Nephron progenitor cell (in vitro differentiated cells): ENCODE results near the gene TBC1D20.

Experiments used
- DNase-seq: peaks from one replicate; pipeline ENCODE4 v3.0.0; 2021
- H3K27ac Mint-ChIP-seq: 2 replicates; pipeline ENCODE4 v1.8.0; 2021; ENCODE audit warnings: mild to moderate bottlenecking, moderate library complexity, mixed read lengths
- H3K27me3 Mint-ChIP-seq: 2 replicates; pipeline ENCODE4 v1.8.0; 2021; ENCODE audit warnings: mild to moderate bottlenecking, low read depth, mixed read lengths; ENCODE audit not compliant: poor library complexity
- H3K36me3 Mint-ChIP-seq: 2 replicates; pipeline ENCODE4 v1.8.0; 2021; ENCODE audit warnings: low read depth, mixed read lengths
- H3K4me1 Mint-ChIP-seq: 2 replicates; pipeline ENCODE4 v1.8.0; 2021; ENCODE audit warnings: mixed read lengths
- H3K4me3 Mint-ChIP-seq: 2 replicates; pipeline ENCODE4 v1.8.0; 2021; ENCODE audit warnings: mild to moderate bottlenecking, moderate library complexity, mixed read lengths
- H3K9me3 Mint-ChIP-seq: 2 replicates; pipeline ENCODE4 v1.8.0; 2021; ENCODE audit warnings: mild to moderate bottlenecking, moderate library complexity, mixed read lengths
- TF ChIP-seq, protein P1 (sequence below): fragments of 200-600 bp; sonication (generic); IDR thresholded peaks from 2 replicates; pipeline ENCODE4 v1.5.0; 2021; ENCODE audit warnings: antibody characterized with exemption

The TBC1D20 gene

DNA sequence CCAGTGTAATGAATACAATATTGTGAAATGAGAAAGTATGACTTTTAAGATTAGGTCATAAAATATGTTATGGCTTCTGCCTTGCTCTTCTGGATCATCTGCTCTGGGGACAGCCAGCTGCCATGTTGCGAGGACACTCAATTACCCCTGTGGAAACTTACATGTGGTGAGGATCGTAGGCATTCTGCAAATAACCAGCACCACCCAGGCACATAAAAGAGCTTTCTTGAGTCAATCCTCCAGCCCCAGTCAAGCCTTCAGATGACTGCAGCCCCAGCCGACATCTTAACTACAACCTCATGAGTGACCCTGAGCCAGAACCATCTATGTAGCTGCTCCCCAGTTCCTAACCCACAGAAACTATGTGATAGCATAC lies 58.8 kb downstream of the TBC1D20 start:
- TF ChIP-seq, protein P1, sequence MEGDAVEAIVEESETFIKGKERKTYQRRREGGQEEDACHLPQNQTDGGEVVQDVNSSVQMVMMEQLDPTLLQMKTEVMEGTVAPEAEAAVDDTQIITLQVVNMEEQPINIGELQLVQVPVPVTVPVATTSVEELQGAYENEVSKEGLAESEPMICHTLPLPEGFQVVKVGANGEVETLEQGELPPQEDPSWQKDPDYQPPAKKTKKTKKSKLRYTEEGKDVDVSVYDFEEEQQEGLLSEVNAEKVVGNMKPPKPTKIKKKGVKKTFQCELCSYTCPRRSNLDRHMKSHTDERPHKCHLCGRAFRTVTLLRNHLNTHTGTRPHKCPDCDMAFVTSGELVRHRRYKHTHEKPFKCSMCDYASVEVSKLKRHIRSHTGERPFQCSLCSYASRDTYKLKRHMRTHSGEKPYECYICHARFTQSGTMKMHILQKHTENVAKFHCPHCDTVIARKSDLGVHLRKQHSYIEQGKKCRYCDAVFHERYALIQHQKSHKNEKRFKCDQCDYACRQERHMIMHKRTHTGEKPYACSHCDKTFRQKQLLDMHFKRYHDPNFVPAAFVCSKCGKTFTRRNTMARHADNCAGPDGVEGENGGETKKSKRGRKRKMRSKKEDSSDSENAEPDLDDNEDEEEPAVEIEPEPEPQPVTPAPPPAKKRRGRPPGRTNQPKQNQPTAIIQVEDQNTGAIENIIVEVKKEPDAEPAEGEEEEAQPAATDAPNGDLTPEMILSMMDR = no peak
- Mint-ChIP-seq H3K4me1 (peaks cover 22% of the 10 kb centered on the region), H3K9me3 (peaks cover 17% of the 10 kb centered on the region), H3K4me3 (no peak overlapping the region), H3K27me3 (peaks cover 17% of the 10 kb centered on the region), H3K36me3 (no peaks in the 10 kb centered on the region), H3K27ac (no peak overlapping the region)
- DNase-seq = no peak

DNA sequence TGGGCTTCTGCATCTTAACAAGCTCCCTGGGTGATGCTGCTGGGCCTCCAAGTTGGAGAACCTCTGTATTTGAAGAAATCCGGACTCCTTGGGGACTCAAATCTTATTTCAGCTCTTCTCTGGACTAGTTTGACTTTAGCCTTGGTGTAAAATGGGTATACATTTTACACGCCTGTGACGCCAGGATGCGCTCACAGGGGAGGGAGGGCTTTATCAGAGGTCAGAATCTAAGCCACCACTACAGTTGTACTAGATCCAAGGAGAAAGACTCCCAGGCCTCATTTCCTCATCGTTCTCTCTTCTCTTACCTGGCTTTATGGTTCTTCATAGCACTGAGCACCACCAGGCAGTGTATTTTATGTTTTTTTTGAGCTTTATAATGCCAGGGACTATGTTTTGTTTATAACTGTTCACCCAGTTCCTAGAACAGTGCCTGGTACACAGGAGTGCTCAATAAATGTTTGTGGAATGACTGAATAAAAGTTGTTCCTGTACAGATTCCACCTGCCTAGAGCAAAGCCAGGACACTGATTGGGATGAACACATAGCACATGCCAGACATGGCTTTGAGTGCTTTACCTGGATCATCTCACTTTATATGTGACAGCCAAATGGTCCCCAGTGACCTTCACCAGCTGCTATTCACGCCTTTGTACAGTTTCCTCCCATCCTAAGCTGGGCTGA lies 59.3 kb downstream of the TBC1D20 start:
- H3K4me3 Mint-ChIP-seq = no peak overlapping the region

DNA sequence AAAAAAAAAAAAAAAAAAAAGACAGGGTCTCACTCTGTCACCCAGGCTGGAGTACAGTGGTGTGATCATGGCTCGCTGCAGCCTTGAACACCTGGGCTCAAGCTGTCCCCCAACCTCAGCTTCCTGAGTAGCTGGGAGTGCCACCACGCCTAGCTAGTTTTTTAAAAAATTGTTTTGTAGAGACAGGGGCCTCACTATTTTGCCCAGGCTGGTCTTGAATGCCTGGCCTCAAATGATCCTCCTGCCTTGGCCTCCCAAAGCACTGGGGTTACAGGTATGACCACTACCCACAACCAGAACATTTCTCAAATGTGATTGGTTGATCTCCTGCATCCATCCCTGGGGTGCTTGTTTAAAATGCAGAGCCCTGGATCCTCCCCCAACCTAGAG lies 59.8 kb downstream of the TBC1D20 start:
- DNase-seq = no peak
- Mint-ChIP-seq H3K4me3 (no peak overlapping the region), H3K36me3 (peaks cover 2% of the 10 kb centered on the region), H3K27me3 (peaks cover 17% of the 10 kb centered on the region), H3K27ac (no peak overlapping the region), H3K9me3 (peaks cover 17% of the 10 kb centered on the region), H3K4me1 (peaks cover 21% of the 10 kb centered on the region)
- TF ChIP-seq, protein P1 = no peak

More for the DNA sequence above, 59.3 kb downstream of the TBC1D20 start:
- Mint-ChIP-seq H3K27ac (no peak overlapping the region), H3K36me3 (no peaks in the 10 kb centered on the region), H3K4me1 (peaks cover 22% of the 10 kb centered on the region), H3K9me3 (peaks cover 17% of the 10 kb centered on the region), H3K27me3 (peaks cover 17% of the 10 kb centered on the region)
- TF ChIP-seq, protein P1 = no peak
- DNase-seq = no peak

DNA sequence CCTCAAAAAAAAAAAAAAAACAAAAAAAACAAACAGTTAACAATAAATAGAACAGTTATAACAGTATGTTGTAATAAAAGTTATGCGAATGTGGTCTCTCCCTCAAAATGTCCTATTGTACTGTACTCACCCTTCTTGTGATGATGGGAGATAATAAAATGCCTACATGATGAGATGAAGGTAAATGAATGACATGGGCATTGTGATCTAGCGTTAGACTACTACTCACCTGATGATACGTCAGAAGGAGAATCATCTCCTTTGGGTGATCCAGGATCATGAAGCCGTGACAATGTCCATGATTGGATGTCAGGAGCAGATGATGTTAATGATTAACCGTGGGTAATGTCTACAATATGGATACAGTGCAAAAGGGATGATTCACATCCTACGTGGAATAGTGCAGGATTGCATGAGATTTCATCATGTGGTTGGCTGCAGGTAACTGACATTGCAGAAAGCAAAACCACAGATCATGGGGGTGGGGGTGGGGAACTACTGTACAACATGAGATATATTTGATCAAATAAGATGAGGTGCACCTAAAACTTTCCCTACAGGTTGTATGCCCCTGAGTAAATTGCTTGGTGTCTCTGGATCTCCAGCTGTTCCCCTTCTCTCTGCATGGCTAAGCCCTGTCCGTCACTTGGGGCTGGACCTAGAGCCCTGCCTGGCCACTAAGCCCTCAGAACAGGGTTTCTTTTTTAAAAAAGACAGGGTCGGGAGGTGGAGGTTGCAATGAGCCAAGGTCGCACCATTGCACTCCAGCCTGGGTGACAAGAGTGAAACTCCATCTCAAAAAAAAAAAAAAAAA lies 60.4 kb downstream of the TBC1D20 start:
- no peak for DNase-seq
- Mint-ChIP-seq H3K27me3 (peaks cover 17% of the 10 kb centered on the region), H3K36me3 (peaks cover 4% of the 10 kb centered on the region), H3K4me3 (no peak overlapping the region), H3K9me3 (peaks cover 17% of the 10 kb centered on the region), H3K4me1 (peaks cover 15% of the 10 kb centered on the region), H3K27ac (no peak overlapping the region)
- TF ChIP-seq, protein P1 = no peak

DNA sequence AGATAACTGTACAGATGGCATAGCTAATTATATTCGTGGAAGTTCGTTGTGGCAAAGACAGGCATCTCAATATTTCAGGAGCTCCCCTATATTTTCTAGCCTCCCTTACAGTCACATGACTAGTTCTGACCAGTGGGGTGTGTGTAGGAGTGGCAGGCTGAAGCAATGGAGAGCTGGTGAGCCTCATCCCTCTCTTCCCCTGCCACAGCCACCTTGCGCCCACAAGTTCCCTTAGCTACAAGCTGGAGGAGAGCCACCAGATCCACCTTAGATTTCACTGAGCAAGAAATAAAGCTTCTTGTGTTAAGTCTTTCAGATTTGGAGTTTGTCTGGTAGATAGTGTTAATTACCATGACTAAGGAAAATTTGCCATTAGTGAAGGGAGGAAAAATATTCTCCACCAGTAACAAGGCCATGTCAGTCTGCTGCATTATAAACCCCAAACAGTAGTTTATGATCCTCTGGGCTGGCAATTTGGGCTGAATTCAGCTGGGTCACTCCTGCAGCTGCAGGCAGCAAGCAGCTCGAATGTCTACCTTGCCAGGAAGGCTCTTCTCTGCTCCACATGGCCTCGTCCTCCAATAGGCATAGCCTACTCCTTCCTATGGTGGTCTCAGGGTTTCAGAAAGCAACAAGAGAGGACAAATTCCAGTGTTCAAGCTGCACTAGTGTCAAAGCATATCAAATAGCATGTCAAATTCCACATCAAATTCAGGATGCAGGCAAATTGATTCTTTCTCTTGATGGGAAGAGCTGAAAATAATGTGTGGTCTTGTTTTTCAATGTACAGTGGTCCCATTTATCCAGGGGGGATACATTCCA lies 61.7 kb downstream of the TBC1D20 start:
- Mint-ChIP-seq H3K27ac (no peak overlapping the region), H3K36me3 (peaks cover 4% of the 10 kb centered on the region), H3K9me3 (peaks cover 17% of the 10 kb centered on the region), H3K4me3 (no peak overlapping the region), H3K27me3 (peaks cover 12% of the 10 kb centered on the region), H3K4me1 (peaks cover 12% of the 10 kb centered on the region)
- DNase-seq = no peak
- TF ChIP-seq, protein P1 = no peak
